C4-2B (cell line): ENCODE data around the gene LSM7.

ENCODE experiments used
- ZFX ChIP-seq: fragments of 450-650 bp; IDR thresholded peaks from 2 replicates; pipeline ENCODE4 v1.6.1; 2017
- TF ChIP-seq, protein P1 (sequence below): fragments of 450-650 bp; conservative IDR thresholded peaks from 2 replicates; pipeline ENCODE4 v1.5.1; 2017; ENCODE audit warnings: mild to moderate bottlenecking

DNA sequence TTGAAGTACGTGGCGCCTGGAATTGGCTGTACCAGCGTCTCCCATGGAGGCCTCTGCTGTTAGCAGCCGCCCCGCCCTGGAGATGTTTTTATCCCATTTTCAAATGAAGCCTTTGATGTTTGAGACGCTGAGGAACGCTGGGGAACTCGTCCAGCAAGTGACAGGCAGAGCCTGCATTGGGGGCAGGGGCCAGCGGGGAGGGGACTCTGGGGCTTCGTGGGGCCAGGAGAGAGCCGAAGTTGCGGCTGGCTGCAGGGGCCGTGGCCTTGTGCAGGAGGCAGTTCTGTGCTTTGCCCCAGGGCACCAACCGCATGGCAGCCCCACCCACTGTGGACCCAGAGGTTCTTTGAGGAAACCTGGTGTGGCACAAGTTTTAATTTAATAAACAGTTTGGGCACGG, 13.6 kb upstream of the LSM7 start:
- TF ChIP-seq, protein P1, sequence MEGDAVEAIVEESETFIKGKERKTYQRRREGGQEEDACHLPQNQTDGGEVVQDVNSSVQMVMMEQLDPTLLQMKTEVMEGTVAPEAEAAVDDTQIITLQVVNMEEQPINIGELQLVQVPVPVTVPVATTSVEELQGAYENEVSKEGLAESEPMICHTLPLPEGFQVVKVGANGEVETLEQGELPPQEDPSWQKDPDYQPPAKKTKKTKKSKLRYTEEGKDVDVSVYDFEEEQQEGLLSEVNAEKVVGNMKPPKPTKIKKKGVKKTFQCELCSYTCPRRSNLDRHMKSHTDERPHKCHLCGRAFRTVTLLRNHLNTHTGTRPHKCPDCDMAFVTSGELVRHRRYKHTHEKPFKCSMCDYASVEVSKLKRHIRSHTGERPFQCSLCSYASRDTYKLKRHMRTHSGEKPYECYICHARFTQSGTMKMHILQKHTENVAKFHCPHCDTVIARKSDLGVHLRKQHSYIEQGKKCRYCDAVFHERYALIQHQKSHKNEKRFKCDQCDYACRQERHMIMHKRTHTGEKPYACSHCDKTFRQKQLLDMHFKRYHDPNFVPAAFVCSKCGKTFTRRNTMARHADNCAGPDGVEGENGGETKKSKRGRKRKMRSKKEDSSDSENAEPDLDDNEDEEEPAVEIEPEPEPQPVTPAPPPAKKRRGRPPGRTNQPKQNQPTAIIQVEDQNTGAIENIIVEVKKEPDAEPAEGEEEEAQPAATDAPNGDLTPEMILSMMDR: no peak
- TF ChIP-seq ZFX: no peak
